ENCODE measurements around the gene ECHS1. TPM values are rescaled to one million over a fixed set of nuclear protein-coding genes. Genes with fewer than 3 reads are reported as not detected.

ECHS1 gene
- total and polyA plus RNA-seq, 10 of the 15 experiments (the other 5 are each of a cell fraction or from before 2014, with no cell fraction given), result 32.7 to 164 (median 62.4) TPM

- Histone ChIP-seq H3K4me2 (ENCODE audit: control insufficient read depth, insufficient read depth) (no peak overlapping the region), H4K20me1 (ENCODE audit: control insufficient read depth, insufficient read depth) (no peaks in the 10 kb centered on the region), H3K9ac (ENCODE audit: control insufficient read depth, insufficient read depth, low read length) (no peak overlapping the region), H3K27me3 (replicated peaks in 1 of 2; ENCODE audit: control insufficient read depth in 2 of 2, insufficient read depth in 2 of 2, low read length in 1 of 2) (no peaks in the 10 kb centered on the region; a peak in 1 of 4 replicates), H3K9me3 (replicated peaks; ENCODE audit: control insufficient read depth, insufficient read depth, low read length) (no peaks in the 10 kb centered on the region), H3K4me1 (ENCODE audit: control insufficient read depth, insufficient read depth, low read length) (no peaks in the 10 kb centered on the region), H3K27ac (ENCODE audit: control insufficient read depth, insufficient read depth) (no peak overlapping the region), H3K79me2 (ENCODE audit: control insufficient read depth, insufficient read depth, low read length) (no peaks in the 10 kb centered on the region), H3K4me3 (no peak overlapping the region), H3K36me3 (ENCODE audit: control insufficient read depth in 2 of 2, insufficient read depth in 2 of 2, low read length in 1 of 2) (no peaks in the 10 kb centered on the region), H2AFZ (ENCODE audit: control insufficient read depth, low read depth, low read length) (no peak overlapping the region)
- ChIA-PET CTCF (no interaction called here), POLR2A (no interaction called here), SMC1A (ENCODE audit: uncharacterized antibody, unreplicated experiment) (no interaction called here), RAD21 (ENCODE audit: unreplicated experiment) (no interaction called here)
- no peak for ATAC-seq
- TF ChIP-seq POLR2A (IDR thresholded peaks at IDR 0.05; ENCODE audit: low read depth, low read length), result peak; percentile 26; the same call in 1 of the 2 replicates
- no peak for TF ChIP-seq SRF (IDR thresholded peaks at IDR 0.05; ENCODE audit: low read depth in 2 of 2, low read length in 2 of 2)
- in situ Hi-C loops (cut with MboI), result no loop called here
- intact Hi-C loops (cut with micrococcal nuclease; ENCODE audit: unreplicated experiment), result no loop called here
- no peak for FAIRE-seq
- WGBS (ENCODE audit: insufficient coverage, insufficient replicate concordance, low lambda C conversion rate, missing lambda C conversion rate), result 40% methylated on average over 9 of the region's 9 CpGs
- no peak for DNase-seq (ENCODE audit: low read depth, low spot score)
- BruUV-seq (replicated peaks), result no TSS peak
Observed at GRCh38 chr10:133349577-133350011, 23.6 kb downstream of the ECHS1 start.

DNA sequence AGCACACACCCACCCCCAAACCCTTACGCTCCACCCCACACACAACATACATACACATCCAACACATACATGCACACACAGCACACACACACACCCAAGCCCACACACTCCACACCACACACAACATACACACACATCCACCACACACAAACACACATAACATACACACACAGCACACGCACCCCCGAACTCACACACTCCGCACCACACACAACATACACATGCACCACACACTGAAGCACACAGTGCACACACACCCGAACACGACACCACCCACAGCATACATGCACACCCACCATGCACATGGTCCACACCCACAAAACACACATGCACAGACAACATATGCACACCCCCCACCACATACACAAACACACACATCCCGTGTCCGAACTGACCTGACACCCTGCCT is 24.0 kb downstream of the ECHS1 start:
- DNase-seq (ENCODE audit: low read depth, low spot score) (no peak), ATAC-seq (no peak), FAIRE-seq (no peak)
- no peak overlapping the region for H2AFZ ChIP-seq (ENCODE audit: control insufficient read depth, low read depth, low read length)
- RAD21 ChIA-PET (ENCODE audit: unreplicated experiment), result no interaction called here
- 81% methylated on average over 8 of the region's 8 CpGs for WGBS (ENCODE audit: insufficient coverage, insufficient replicate concordance, low lambda C conversion rate, missing lambda C conversion rate)
- H3K9me3 ChIP-seq (replicated peaks; ENCODE audit: control insufficient read depth, insufficient read depth, low read length), result no peaks in the 10 kb centered on the region
- no TSS peak for BruUV-seq (replicated peaks)
- intact Hi-C loops (cut with micrococcal nuclease; ENCODE audit: unreplicated experiment) (no loop called here), in situ Hi-C loops (cut with MboI) (no loop called here)
- no peak overlapping the region for H3K4me3 ChIP-seq
- SMC1A ChIA-PET (ENCODE audit: uncharacterized antibody, unreplicated experiment), result no interaction called here
- CTCF ChIA-PET, result no interaction called here
- no peaks in the 10 kb centered on the region for H3K4me1 ChIP-seq (ENCODE audit: control insufficient read depth, insufficient read depth, low read length)
- H3K9ac ChIP-seq (ENCODE audit: control insufficient read depth, insufficient read depth, low read length), result no peak overlapping the region
- no peak for TF ChIP-seq IKZF1 (conservative IDR thresholded peaks at IDR 0.05)
- peak; percentile 64 for TF ChIP-seq TARDBP (IDR thresholded peaks at IDR 0.05; ENCODE audit: borderline replicate concordance)
- TF ChIP-seq RELA (IDR thresholded peaks at IDR 0.05; ENCODE audit: borderline replicate concordance, partially characterized antibody), result no peak
- peak; percentile 66 for TF ChIP-seq POLR2A (IDR thresholded peaks at IDR 0.05; ENCODE audit: low read depth, low read length)
- peak; percentile 8 for TF ChIP-seq BCL3 (IDR thresholded peaks at IDR 0.05; ENCODE audit: borderline replicate concordance, insufficient read depth, low read depth, low read length, poor library complexity, severe bottlenecking)
- TF ChIP-seq MTA2 (IDR thresholded peaks at IDR 0.05; ENCODE audit: low read depth), result no peak
- POLR2A ChIA-PET, result no interaction called here
- no peaks in the 10 kb centered on the region for H3K36me3 ChIP-seq (ENCODE audit: control insufficient read depth in 2 of 2, insufficient read depth in 2 of 2, low read length in 1 of 2)
- no peak overlapping the region for H3K27ac ChIP-seq (ENCODE audit: control insufficient read depth, insufficient read depth)
- H3K4me2 ChIP-seq (ENCODE audit: control insufficient read depth, insufficient read depth), result no peak overlapping the region
- no peaks in the 10 kb centered on the region for H3K79me2 ChIP-seq (ENCODE audit: control insufficient read depth, insufficient read depth, low read length)
- H3K27me3 ChIP-seq (replicated peaks in 1 of 2; ENCODE audit: control insufficient read depth in 2 of 2, insufficient read depth in 2 of 2, low read length in 1 of 2), result no peaks in the 10 kb centered on the region; a peak in 1 of 4 replicates
- H4K20me1 ChIP-seq (ENCODE audit: control insufficient read depth, insufficient read depth), result no peaks in the 10 kb centered on the region

All from GM12878 (cell line).